ENCODE data around the gene SFXN4.
"Not testable (repeated sequence)": the region's sequence is repeated elsewhere in the genome, so short reads cannot be mapped to it uniquely, and the experiment has no call there.

SFXN4 gene

DNA sequence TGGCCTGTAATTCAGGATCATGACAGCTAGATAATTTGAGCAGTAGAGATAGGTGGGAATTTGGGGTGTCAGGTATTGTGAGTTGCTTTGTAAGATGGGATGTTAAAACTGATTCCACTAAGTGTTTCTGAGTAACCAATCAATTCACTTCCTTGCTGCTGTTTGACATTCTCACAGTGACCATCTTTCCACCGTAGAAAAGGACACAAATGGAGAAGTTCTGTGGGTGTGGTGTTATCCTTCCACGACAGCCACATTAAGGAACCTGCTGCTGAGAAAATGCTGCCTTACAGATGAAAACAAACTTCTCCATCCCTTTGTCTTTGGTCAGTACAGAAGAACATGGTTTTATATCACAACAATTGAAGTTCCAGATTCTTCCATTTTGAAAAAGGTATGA, 57.7 kb downstream of the SFXN4 start:
- not testable (repeated sequence) for DNase-seq (ENCODE audit: low spot score)

DNA sequence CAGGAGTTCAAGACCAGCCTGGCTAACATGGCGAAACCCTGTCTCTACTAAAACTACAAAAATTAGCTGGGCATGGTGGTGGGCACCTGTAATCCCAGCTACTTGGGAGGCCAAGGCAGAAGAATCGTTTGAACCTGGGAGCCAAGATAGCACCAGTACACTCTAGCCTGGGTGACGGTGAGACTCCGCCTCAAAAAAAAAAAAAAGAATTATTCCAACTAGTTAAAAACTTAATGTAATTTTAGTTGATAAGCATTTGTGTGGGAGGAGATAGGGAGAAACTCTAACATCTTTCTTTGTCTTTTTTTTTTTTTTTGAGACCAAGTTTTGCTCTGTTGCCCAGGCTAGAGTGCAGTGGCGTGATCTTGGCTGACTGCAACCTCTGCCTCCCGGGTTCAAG, 58.4 kb downstream of the SFXN4 start:
- DNase-seq (ENCODE audit: low spot score): not testable (repeated sequence)

DNA sequence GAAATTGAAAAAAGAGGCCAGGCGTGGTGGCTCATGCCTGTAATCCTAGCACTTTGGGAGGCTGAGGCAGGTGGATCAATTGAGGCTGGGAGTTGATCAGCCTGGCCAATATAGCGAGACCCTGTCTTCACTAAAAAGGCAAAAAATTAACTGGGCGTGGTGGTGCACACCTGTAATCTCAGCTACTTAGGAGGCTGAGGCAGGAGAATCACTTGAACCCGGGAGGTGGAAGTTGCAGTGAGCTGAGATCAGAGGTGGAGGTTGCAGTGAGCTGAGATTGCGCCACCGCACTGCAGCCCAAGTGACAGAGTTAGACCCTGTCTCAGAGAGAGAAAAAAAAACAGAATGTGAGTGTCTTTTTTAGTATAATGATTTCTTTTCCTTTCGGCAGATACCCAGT, 59.6 kb downstream of the SFXN4 start:
- DNase-seq (ENCODE audit: low spot score): not testable (repeated sequence)

DNA sequence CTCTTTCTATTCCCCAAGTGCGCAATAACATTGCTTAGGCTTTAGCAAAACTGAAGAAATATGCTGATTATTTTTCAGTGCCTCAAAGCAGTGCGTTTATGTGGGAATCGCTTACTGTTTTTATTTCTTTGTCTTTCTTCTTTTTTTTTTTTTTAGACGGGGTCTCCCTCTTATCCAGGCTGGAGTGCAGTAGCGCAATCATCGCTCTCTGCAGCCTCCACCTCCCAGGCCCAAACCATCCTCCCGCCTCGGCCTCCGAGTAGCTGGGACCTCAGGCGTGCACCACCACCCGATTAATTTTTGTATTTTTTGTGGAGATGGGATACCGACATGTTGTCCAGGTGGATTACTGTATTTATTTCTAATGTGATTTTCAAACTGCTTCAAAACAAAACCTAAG, 60.4 kb downstream of the SFXN4 start:
- no peak for DNase-seq (ENCODE audit: low spot score)

DNA sequence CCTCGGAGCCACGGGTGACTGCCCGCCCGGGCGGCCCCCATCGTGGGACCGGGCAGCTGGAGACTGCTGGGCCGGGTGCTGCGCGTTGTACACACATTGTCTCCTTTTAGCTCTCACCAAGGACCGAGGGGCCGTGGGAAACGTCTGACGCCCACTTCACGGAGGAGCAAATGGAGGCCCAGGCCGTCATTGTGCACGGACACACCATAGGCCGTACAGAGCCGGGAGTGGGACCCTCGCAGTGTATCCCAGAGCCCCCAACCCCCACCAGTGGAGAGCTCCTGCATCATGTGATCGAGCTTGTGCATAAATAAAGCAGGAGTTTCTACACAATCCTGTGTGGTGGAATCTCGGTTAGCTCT, 60.9 kb downstream of the SFXN4 start:
- peak; percentile 33 for DNase-seq (ENCODE audit: low spot score)

DNA sequence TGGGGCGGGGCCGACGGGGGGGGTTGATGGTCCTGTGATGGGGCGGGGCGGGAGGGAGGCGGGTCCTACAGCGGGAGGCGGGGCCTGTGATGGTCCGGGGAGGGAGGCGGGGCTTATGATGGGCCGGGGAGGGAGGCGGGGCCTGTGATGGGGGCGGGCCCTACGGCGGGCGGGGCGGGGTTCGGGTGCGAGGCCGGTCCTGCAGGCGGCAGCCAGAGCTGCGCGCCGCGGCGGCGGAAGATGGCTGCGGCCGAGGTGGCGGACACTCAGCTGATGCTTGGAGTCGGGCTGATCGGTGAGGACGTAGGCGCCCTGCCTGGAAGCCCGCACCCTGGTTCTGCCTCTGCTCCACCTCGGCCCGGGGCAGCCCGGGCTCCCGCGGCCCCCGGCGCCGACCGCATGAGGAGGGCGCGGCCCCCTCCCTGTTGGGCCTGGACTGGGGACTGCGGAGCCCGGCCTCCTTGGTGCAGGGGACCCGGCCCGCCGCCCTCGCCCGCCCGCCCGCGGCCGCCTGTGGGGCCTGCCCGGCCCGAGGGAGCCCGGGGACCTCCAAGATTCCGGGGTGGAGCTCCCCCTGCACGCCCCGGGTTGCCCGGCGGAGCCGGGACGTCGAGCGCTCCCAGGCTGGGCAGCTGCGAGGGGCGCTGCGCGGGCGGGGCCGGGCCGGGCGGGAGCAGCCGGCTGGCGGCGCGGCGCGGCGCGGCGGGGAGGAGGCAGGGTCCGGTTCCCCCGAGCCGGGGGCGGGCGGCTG, 61.4 kb downstream of the SFXN4 start, which contains the start of gene DENND10:
Gene DENND10 (plus strand): TSS at position 211 of the 751 bp plus-strand sequence. CDS start 30 bp downstream, at position 241.
- DNase-seq (ENCODE audit: low spot score): peak; percentile 75

DNA sequence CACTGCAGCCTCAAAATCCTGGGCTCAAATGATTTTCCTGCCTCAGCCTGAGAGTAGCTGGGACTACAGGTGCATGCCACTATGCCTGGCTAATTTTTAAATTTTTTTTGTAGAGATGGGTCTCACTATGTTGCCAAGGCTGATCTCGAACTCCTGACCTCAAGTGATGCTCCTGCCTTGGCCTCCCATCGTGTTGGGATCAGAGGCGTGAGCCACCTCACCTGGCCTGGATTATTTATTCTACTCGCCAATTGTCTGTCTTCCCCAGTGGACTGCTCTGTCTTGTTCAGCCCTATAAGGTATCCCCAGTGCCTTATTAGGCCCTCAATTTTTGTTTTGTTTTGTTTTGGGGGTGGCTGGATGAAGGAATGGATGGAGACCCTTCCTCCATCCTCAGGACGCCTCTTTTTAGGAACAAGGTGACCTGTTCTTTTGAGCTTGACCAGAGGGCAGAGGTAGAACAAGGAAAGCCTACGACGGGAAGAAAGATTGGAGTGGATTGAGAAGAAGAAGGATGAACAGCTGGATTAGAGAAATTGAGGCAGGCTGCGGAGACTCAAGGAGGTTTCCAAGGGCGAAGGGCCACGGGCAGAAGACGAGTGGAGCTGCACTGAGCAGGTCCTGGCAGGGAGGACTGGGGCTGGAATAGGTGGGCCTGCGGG, 62.1 kb downstream of the SFXN4 start:
- DNase-seq (ENCODE audit: low spot score): no peak

DNA sequence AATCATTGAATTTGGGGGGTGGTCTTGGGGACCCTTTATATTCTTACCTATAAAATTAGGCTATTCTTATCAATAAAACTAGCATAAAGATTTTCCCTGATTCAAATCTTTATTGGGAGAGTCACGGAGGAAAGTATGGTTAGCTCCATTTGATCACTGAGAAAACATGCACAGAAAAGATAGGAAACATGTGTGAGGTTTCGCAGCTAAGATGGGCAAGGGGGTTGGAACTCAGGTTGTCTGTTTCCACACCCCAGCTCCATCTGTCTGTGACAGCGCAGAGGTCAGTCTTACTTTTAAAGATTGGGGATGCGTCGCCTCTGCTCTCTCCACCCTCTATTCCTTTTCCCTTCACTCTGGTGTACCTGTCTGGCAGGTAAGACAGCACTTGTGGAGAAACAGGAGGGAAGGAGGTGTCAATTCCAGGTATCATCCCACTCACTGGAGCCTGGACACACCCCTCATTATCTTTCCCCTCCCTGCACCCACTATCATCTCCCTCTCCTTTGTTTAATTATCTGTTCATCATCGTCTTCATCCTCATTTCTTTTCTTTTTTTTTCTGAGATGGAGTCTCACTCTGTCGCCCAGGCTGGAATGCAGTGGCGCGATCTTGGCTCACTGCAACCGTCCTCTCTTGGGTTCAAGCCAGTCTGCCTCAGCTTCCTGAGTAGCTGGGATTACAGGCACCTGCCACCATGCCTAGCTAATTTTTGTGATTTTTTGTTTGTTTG, 64.0 kb downstream of the SFXN4 start:
- peak; percentile 56 for DNase-seq (ENCODE audit: low spot score)

DNA sequence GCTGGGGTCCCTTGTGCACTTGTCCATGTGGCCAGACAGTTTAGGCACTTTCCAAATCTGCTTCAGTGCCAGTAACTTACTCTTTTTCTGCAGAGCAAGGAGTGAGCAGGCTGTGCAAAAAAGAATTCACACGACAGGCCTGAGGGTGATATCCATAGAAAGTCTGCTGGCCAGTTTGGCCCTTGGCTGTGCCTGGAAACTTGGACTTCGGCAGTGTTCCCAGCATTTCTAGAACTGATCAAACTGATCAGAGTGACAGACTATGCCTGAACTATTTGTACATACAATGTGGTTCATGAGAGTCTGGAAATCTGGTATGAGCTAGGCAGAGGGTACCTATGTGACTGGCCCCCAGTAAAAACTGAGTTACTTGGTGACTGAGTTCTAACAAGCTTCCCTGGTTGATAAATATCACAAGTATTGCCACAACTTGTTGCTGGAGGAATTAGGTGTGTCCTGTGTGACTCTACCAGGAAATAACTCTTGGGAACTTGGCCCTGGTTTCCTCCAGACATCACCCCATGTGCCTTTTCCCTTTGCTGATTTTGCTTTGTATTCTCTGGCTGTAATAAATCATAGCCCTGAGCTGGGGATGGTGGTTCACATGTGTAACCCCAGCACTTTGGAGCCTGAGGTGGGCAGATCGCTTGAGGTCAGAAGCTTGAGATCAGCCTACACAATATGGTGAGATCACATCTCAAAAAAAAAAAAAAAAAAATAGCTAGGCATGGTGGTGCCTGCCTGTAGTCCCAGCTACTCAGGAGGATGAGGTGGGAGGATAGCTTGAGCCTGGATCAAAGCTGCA, 64.9 kb downstream of the SFXN4 start:
- DNase-seq (ENCODE audit: low spot score): no peak

DNA sequence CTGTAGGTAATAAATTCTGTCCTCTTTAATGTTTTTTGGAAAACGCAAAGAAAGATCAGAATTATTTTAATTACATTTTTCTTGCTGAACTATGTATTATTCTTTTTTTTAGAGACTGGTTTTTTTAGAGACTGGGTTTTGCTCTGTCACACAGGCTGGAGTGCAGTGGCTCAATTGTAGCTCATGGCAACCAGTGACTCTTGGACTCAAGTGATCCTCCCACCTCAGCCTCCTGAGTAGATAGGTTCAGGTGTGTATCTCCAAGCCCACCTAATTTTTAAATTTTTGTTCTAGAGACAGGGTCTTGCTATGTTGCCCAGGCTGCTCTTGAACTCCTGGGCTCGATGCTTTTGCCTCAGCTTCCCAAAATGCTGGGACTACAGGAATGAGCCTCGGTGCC, 66.9 kb downstream of the SFXN4 start:
- DNase-seq (ENCODE audit: low spot score): no peak

DNA sequence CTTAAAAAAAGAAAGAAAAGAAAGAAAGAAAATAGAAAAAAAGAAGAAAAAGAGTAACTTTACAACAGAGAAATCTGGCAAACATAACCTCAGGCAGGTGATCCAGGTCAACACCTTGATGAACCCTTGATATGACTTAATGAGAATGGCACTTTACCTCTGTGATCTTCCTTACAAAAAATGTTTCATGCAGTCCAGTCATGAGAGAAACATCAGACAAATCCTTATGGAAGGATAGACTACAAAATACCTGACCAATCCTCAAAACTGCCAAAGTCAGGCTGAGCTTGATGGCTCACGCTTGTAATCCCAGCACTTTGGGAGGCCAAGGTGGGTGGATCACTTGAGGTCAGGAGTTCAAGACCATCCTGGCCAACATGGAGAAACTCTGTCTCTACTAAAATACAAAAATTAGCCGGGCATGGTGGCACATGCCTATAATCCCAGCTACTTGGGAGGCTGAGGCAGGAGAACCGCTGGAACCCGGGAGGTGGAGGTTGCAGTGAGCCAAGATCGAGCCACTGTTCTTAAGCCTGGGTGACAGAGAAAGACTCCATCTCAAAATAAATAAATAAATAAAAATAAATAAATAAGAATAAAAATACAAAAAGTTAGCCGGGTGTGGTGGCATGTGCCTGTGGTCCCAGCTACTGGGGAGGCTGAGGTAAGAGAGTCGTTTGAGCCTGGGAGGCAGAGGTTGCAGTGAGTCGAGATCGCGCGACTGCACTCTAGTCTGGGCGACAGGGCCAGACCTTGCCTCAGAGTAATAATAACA, 68.7 kb downstream of the SFXN4 start:
- not testable (repeated sequence) for DNase-seq (ENCODE audit: low spot score)

DNA sequence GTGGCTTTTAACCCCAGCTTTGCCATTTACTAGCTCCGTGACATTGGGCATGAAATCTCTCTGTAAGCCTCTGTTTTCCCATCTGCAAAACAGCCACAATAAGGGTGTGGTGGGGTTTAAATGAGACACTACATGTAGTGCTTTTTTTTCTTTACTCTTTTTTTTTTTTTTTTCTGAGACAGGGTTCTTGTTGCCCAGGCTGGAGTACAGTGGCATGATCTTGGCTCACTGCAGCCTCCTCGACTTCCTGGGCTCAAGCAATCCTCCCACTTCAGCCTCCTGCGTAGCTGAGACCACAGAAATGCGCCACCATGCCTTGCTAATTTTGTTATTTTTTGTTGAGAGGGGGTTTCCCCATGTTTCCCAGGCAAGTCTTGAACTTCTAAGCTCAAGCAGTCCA, 69.9 kb downstream of the SFXN4 start:
- DNase-seq (ENCODE audit: low spot score): no peak

DNA sequence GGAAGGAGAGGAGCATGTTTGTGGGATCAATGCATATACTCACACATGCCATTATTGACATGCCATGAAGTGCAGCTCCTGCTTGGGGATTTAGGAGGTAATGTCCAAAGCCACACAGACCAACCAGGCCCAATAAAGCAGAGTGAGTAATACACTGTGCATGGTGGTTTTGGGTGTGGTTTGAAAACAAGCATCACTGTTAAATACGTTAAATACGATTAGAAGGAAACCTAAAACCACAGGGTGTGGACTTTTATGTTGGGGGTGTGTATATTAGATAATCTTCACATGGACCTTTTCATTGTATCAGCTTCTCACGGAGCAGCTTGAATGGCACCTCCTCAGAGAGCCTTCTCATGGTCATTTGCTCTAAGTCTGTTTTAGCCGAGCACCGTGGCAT, 74.5 kb downstream of the SFXN4 start:
- no peak for DNase-seq (ENCODE audit: low spot score)
